Measurements from ENCODE around the gene RPS21. TPM values are rescaled to one million over a fixed set of nuclear protein-coding genes. Genes with fewer than 3 reads are reported as not detected.
A peak's percentile ranks its signal among the peaks of the same experiment; 100 is the strongest.

Gene RPS21
- total and polyA plus RNA-seq, 11 donors, result 434 to 3,051 (median 712) TPM

DNA sequence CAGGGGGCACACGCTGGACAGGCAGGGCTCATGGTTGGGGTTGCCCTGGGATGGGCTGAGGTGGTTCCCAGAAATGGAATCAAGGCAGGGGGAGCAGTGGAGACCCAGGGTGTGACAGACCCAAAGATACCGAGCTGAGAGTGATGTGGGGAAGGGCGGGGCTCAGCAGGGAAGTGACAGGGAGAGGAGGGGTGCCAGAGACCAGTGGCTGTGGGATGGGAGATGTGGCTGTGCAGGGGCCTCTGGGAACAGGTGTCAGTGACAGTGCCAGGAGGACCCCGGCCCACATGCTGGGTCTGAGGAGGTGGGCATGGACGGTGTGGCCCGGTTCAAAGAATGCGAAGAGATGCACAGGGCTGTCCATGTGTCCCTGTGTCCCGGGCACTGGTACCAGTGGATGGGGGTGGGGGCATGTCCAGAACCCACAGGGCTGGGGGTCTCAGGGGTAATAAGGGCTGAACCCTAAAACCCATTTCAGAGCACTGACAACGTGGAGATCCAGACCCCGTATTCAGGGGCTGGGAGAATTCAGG, 19.1 kb downstream of the RPS21 start:
- WGBS, 4 donors, result 37 to 55% (median 53%) methylated on average over 10 of the region's 10 CpGs
- peaks cover 0 to 4% (median 0%) of the 10 kb centered on the region in 9 donors for H3K36me3 ChIP-seq
- TF ChIP-seq, protein P1, sequence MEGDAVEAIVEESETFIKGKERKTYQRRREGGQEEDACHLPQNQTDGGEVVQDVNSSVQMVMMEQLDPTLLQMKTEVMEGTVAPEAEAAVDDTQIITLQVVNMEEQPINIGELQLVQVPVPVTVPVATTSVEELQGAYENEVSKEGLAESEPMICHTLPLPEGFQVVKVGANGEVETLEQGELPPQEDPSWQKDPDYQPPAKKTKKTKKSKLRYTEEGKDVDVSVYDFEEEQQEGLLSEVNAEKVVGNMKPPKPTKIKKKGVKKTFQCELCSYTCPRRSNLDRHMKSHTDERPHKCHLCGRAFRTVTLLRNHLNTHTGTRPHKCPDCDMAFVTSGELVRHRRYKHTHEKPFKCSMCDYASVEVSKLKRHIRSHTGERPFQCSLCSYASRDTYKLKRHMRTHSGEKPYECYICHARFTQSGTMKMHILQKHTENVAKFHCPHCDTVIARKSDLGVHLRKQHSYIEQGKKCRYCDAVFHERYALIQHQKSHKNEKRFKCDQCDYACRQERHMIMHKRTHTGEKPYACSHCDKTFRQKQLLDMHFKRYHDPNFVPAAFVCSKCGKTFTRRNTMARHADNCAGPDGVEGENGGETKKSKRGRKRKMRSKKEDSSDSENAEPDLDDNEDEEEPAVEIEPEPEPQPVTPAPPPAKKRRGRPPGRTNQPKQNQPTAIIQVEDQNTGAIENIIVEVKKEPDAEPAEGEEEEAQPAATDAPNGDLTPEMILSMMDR (IDR thresholded peaks at IDR 0.05), result no peak
- TF ChIP-seq POLR2A (IDR thresholded peaks at IDR 0.05), result no peak
- peak overlapping the region in 6 of 12 donors; percentile 16 to 80 (median 56) for H3K27ac ChIP-seq
- no peaks in the 10 kb centered on the region for H3K27me3 ChIP-seq
- no peaks in the 10 kb centered on the region for H3K9me3 ChIP-seq
- peaks cover 0 to 33% (median 24%) of the 10 kb centered on the region in 12 donors for H3K4me1 ChIP-seq
- peak overlapping the region in 11 of 12 donors; percentile 45 to 79 (median 68) for H3K4me3 ChIP-seq
- intact Hi-C loops (cut with DNase I), result loop anchor here in 6 of 10 donors (2.0 to 10.0 kb wide), 10 partner anchors 51 to 391 kb away; partner anchors contain the start of genes MRGBP (in 1 of the 6) and OSBPL2 (in 1 of the 6)
- DNase-seq (no peak), ATAC-seq (peak in 1 of 4 donors; percentile 12)

DNA sequence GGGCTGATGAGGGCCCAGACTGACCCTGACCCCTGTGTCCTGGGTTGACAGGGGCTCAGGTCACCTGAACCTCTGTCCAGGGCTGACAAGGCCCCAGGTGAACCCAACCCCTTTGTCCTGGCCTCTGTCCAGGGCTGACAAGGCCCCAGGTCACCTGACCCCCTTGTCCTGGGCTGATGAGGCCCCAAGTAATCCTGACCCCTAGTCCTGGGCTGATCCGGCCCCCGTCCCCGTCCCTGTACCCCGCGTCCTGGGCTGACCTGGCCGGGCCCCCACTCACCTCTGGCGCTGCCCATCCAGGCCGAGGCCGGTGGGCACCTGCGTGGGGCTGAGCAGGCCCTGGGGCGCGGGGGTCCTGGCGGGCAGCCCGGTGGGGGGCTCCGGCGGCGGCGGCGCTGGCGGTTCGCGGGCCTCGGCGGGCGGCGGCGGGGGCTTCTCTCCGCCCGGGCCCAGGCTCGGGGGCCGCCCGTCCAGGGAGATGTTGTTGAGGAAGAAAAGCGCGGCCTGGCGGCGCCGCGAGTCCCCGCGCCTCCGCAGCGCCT, 19.8 kb downstream of the RPS21 start:
- Histone ChIP-seq H3K4me3 (peak overlapping the region; percentile 15 to 79 (median 64)), H3K27me3 (no peaks in the 10 kb centered on the region), H3K36me3 (peaks cover 0 to 4% (median 0%) of the 10 kb centered on the region in 9 donors), H3K27ac (peak overlapping the region in 8 of 12 donors; percentile 35 to 80 (median 54)), H3K9me3 (no peaks in the 10 kb centered on the region), H3K4me1 (peaks cover 0 to 33% (median 24%) of the 10 kb centered on the region in 12 donors)
- DNase-seq (peak in 1 of 5 donors; percentile 43), ATAC-seq (no peak)
- 0 to 1% (median 1%) methylated on average over 1 to 42 of the region's 42 CpGs; no CpG with 5 or more reads in 1 of the 4 donors for WGBS, 4 donors
- TF ChIP-seq, protein P1 (IDR thresholded peaks at IDR 0.05), result no peak
- TF ChIP-seq POLR2A (IDR thresholded peaks at IDR 0.05), result no peak
- intact Hi-C loops (cut with DNase I), result loop anchor here in 6 of 10 donors (2.0 to 10.0 kb wide), 10 partner anchors 51 to 392 kb away; partner anchors contain the start of genes MRGBP (in 1 of the 6) and OSBPL2 (in 1 of the 6)

DNA sequence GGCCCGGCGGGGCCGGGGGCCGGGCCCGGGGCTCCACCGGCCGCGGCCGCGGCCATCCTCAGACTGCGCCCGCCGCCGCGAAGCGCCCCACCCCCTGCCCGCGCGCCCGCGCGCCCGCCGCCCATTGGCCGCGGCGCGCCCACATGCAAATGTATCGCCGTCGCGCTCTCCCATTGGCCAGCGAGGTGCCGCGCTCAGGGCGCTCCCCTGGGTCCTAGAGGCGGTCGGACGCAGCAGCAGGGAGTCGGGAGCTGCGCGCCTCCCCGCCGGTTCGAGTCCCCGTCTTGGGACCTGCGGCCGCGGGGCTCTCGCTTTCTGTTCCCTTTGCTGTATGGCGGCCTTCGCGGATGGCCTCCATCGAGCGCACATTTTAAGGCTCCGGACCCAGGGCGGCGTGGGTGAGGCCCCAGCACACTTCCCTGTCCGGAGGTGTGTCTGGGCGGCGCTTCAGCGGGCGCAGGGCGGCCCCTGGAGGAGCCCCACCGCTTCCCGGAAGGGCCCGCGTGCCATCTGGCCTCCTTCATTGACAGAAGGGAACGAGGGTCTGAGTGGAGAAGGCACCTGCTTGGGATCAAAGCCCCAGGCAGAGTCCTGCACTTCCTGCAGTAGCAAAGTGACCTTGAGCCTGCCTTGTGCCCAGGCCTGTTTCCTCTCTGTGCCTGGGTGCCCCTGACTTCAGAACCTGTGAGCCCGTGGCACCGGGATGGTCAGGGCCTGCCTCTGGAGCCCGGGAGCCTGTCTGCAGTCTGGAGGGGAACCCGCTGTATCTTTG, 20.5 kb downstream of the RPS21 start, which contains the start of gene CABLES2:
Gene CABLES2, minus strand, starts transcription at position 65 of the 772 bp plus-strand sequence. Its CDS starts 9 bp downstream, at position 56.
- WGBS, 4 donors, result 4 to 10% (median 6%) methylated on average over 24 to 73 of the region's 73 CpGs
- DNase-seq, result peak; percentile 95 to 97 (median 97)
- Histone ChIP-seq H3K4me1 (peaks cover 0 to 33% (median 24%) of the 10 kb centered on the region in 12 donors), H3K27ac (peak within 1 kb of the TSS in 9 of 12 donors; percentile 35 to 80 (median 52)), H3K9me3 (no peaks in the 10 kb centered on the region), H3K36me3 (peaks cover 0 to 4% (median 0%) of the 10 kb centered on the region in 9 donors), H3K27me3 (no peaks in the 10 kb centered on the region), H3K4me3 (peak within 1 kb of the TSS; percentile 15 to 79 (median 64))
- intact Hi-C loops (cut with DNase I), result loop anchor here in 6 of 10 donors (2.0 to 10.0 kb wide), 10 partner anchors 50 to 393 kb away; partner anchors contain the start of genes MRGBP (in 1 of the 6) and OSBPL2 (in 1 of the 6)
- ATAC-seq, result peak; percentile 82 to 93 (median 90)
- peak in 1 of 2 donors; percentile 32 for TF ChIP-seq POLR2A (IDR thresholded peaks at IDR 0.05)
- TF ChIP-seq, protein P1 (IDR thresholded peaks at IDR 0.05), result peak in 4 of 12 donors; percentile 4 to 35 (median 20)

Data from heart left ventricle (tissue), 16 donors.